H9 (cell line): ENCODE data around the gene FBN3. TPM values are rescaled to one million over a fixed set of nuclear protein-coding genes. Genes with fewer than 3 reads are reported as not detected.

Source experiments
- DNase-seq: peaks from one replicate; pipeline ENCODE4 v3.0.0-alpha.2; 2017
- H2AFZ ChIP-seq: one replicate; pipeline ENCODE4 v1.6.1; 2013; ENCODE audit warnings: mild to moderate bottlenecking, low read length, control low read depth, moderate library complexity
- H2AK5ac ChIP-seq: 2 replicates; pipeline ENCODE4 v1.6.1; 2013; ENCODE audit warnings: low read length, control low read depth, mixed read lengths; ENCODE audit not compliant: insufficient read length
- H2BK120ac ChIP-seq: one replicate; pipeline ENCODE4 v1.6.1; 2013; ENCODE audit warnings: low read depth, mild to moderate bottlenecking, low read length, control low read depth, inconsistent platforms; ENCODE audit not compliant: poor library complexity, severe bottlenecking
- H2BK12ac ChIP-seq: 2 replicates; pipeline ENCODE4 v1.6.1; 2013; ENCODE audit warnings: low read length, control low read depth, mixed read lengths, low read depth; ENCODE audit not compliant: insufficient read length
- H2BK15ac ChIP-seq: 2 replicates; pipeline ENCODE4 v1.6.1; 2013; ENCODE audit warnings: low read depth, low read length, control low read depth
- H2BK20ac ChIP-seq: one replicate; pipeline ENCODE4 v1.6.1; 2013; ENCODE audit warnings: low read depth, mild to moderate bottlenecking, low read length, control low read depth, inconsistent platforms; ENCODE audit not compliant: poor library complexity, severe bottlenecking
- H2BK5ac ChIP-seq: 2 replicates; pipeline ENCODE4 v1.6.1; 2013; ENCODE audit warnings: low read length, control low read depth, mixed read lengths; ENCODE audit not compliant: insufficient read length
- H3K14ac ChIP-seq: 2 replicates; pipeline ENCODE4 v1.6.1; 2013; ENCODE audit warnings: low read length, control low read depth; ENCODE audit not compliant: insufficient read depth
- H3K18ac ChIP-seq: 2 replicates; pipeline ENCODE4 v1.6.1; 2013; ENCODE audit warnings: low read depth, mild to moderate bottlenecking, mixed read lengths, low read length, control low read depth; ENCODE audit not compliant: insufficient read length
- H3K23ac ChIP-seq: 2 replicates; pipeline ENCODE4 v1.6.1; 2013; ENCODE audit warnings: low read length, control low read depth, mixed read lengths, low read depth; ENCODE audit not compliant: insufficient read length
- H3K23me2 ChIP-seq: 2 replicates; pipeline ENCODE4 v1.6.1; 2013; ENCODE audit warnings: low read depth, mild to moderate bottlenecking, mixed read lengths, low read length, control low read depth; ENCODE audit not compliant: insufficient read length, poor library complexity, severe bottlenecking
- H3K27ac ChIP-seq: 2 replicates; pipeline ENCODE4 v1.5.1; 2013; ENCODE audit warnings: low read length, control low read depth, mixed read lengths, low read depth; ENCODE audit not compliant: insufficient read length
- H3K27me3 ChIP-seq: 2 replicates; pipeline ENCODE4 v1.6.1; 2013; ENCODE audit warnings: low read length, control low read depth, inconsistent platforms; ENCODE audit not compliant: insufficient read depth
- H3K4ac ChIP-seq: 2 replicates; pipeline ENCODE4 v1.6.1; 2013; ENCODE audit warnings: low read depth, mild to moderate bottlenecking, control low read depth, inconsistent platforms, low read length, moderate library complexity
- H3K4me1 ChIP-seq: 2 replicates; pipeline ENCODE4 v1.6.1; 2013; ENCODE audit warnings: low read length, control low read depth, inconsistent platforms; ENCODE audit not compliant: insufficient read depth
- H3K4me2 ChIP-seq: 2 replicates; pipeline ENCODE4 v1.6.1; 2013; ENCODE audit warnings: low read length, control low read depth, mixed read lengths; ENCODE audit not compliant: insufficient read length, insufficient read depth
- H3K56ac ChIP-seq: 2 replicates; pipeline ENCODE4 v1.6.1; 2013; ENCODE audit warnings: low read depth, mild to moderate bottlenecking, mixed read lengths, low read length, control low read depth; ENCODE audit not compliant: insufficient read length
- H3K79me1 ChIP-seq: 2 replicates; pipeline ENCODE4 v1.6.1; 2013; ENCODE audit warnings: low read depth, mild to moderate bottlenecking, moderate library complexity, low read length, control low read depth, inconsistent platforms; ENCODE audit not compliant: insufficient read depth, poor library complexity, severe bottlenecking
- H3K79me2 ChIP-seq: 2 replicates; pipeline ENCODE4 v1.6.1; 2013; ENCODE audit warnings: low read length, control low read depth, inconsistent platforms; ENCODE audit not compliant: insufficient read depth
- H3K9ac ChIP-seq: 2 replicates; pipeline ENCODE4 v1.6.1; 2013; ENCODE audit warnings: low read length, control low read depth, mixed read lengths; ENCODE audit not compliant: insufficient read length; ENCODE audit errors: extremely low read depth
- H3K9me3 ChIP-seq: one replicate; pipeline ENCODE4 v1.6.1; 2013; ENCODE audit warnings: low read depth, low read length, inconsistent platforms; ENCODE audit not compliant: control insufficient read depth
- H3T11ph ChIP-seq: one replicate; pipeline ENCODE4 v1.6.1; 2013; ENCODE audit warnings: mild to moderate bottlenecking, low read length, control low read depth, inconsistent platforms
- H4K20me1 ChIP-seq: one replicate; pipeline ENCODE4 v1.6.1; 2013; ENCODE audit not compliant: control insufficient read depth, insufficient read length, insufficient read depth
- H4K5ac ChIP-seq: 2 replicates; pipeline ENCODE4 v1.6.1; 2013; ENCODE audit warnings: low read depth, mild to moderate bottlenecking, mixed read lengths, low read length, control low read depth; ENCODE audit not compliant: insufficient read length
- H4K8ac ChIP-seq: replicated peaks from 2 replicates; pipeline ENCODE4 v1.6.1; 2013; ENCODE audit warnings: low read length, control low read depth, mixed read lengths, low read depth; ENCODE audit not compliant: insufficient read length
- H4K91ac ChIP-seq: 2 replicates; pipeline ENCODE4 v1.6.1; 2013; ENCODE audit warnings: low read depth, mild to moderate bottlenecking, moderate library complexity, mixed read lengths, low read length, control low read depth; ENCODE audit not compliant: insufficient read length
- H3K27ac Mint-ChIP-seq, 3 experiments: 2 replicates in 2 of 3; 3 replicates in 1 of 3; pipeline ENCODE4 v1.8.0; 2020 to 2021; ENCODE audit warnings: mixed read lengths in 3 of 3, mild to moderate bottlenecking in 1 of 3, moderate library complexity in 1 of 3
- H3K27me3 Mint-ChIP-seq: 2 replicates; pipeline ENCODE4 v1.8.0; 2021; ENCODE audit warnings: low read depth, mild to moderate bottlenecking, moderate library complexity, mixed read lengths
- H3K36me3 Mint-ChIP-seq, 3 experiments: 2 replicates in 2 of 3; 3 replicates in 1 of 3; pipeline ENCODE4 v1.8.0; 2020 to 2021; ENCODE audit warnings: low read depth in 3 of 3, mixed read lengths in 3 of 3; ENCODE audit not compliant: insufficient read depth in 1 of 3
- H3K4me1 Mint-ChIP-seq, 2 experiments: 2 replicates each; pipeline ENCODE4 v1.8.0; 2020; ENCODE audit warnings: mixed read lengths in 2 of 2
- H3K4me3 Mint-ChIP-seq, 2 experiments: 2 replicates in 1 of 2; 3 replicates in 1 of 2; pipeline ENCODE4 v1.8.0; 2020 to 2021; ENCODE audit warnings: mild to moderate bottlenecking in 2 of 2, mixed read lengths in 2 of 2, moderate library complexity in 1 of 2
- H3K9me3 Mint-ChIP-seq, 2 experiments: 2 replicates in 1 of 2; 3 replicates in 1 of 2; pipeline ENCODE4 v1.8.0; 2020; ENCODE audit warnings: mild to moderate bottlenecking in 2 of 2, mixed read lengths in 2 of 2, moderate library complexity in 1 of 2
- WGBS: extraction: QIAGEN DNeasy Blood & Tissue Kit; methylation state at CpG from one replicate; pipeline ENCODE4 v1.1.7; 2013; ENCODE audit warnings: missing lambda C conversion rate, low lambda C conversion rate, mixed read lengths; ENCODE audit not compliant: insufficient read length; ENCODE audit errors: extremely low coverage; 5-methylcytosine and 5-hydroxymethylcytosine counted together
- total RNA-seq: library from RNA; stranded (reverse); gene quantifications from 2 replicates; pipeline ENCODE4 v1.2.1, GENCODE V29; 2021
- TF ChIP-seq, protein P1 (sequence below): fragments of 200-600 bp; sonication (generic); conservative IDR thresholded peaks from 3 replicates; pipeline ENCODE4 v1.8.0; 2021; ENCODE audit warnings: antibody characterized with exemption, mild to moderate bottlenecking

Gene FBN3
- total RNA-seq, 1 experiment from 2014 or later: 31.0 TPM

DNA sequence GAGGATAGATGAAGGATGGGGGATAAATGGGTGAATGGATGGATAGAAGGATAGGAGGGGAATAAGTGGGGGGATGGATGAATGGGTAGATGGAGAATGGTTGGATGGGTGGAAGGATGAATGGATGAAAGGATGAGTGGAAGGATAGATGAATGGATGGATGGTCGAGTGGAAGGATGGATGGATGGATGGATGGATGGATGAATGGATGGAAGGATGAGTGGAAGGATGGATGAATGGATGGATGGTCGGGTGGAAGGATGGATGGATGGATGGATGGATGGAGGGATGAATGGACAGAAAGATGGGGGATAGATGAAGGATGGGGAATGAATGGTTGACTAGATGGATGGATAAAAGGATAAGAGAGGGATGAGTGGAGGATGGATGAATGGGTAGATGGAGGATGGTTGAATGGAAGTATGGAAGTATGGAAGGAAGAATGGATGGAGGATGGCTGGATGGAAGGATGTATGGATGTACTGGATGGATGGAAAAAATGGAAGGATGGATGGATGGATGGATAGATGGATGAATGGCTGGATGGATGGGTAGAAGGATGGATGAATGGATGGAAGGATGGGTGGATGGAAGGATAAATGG lies 42.0 kb downstream of the FBN3 start:
- Histone ChIP-seq H2BK120ac (no peak overlapping the region), H3K56ac (no peak overlapping the region), H3K4ac (no peak overlapping the region), H3K79me1 (no peaks in the 10 kb centered on the region), H4K91ac (no peak overlapping the region), H3K23ac (no peak overlapping the region), H3T11ph (no peak overlapping the region), H3K9ac (no peak overlapping the region), H3K27me3 (no peaks in the 10 kb centered on the region), H2BK15ac (no peak overlapping the region), H2BK5ac (no peak overlapping the region), H3K27ac (no peak overlapping the region), H3K9me3 (no peaks in the 10 kb centered on the region), H2AK5ac (no peak overlapping the region), H2BK12ac (no peak overlapping the region), H3K4me2 (no peak overlapping the region), H4K20me1 (no peaks in the 10 kb centered on the region), H2BK20ac (no peak overlapping the region), H2AFZ (no peak overlapping the region), H3K79me2 (no peaks in the 10 kb centered on the region; the same call in 1 of the 2 replicates), H3K18ac (no peak overlapping the region), H4K8ac (no peak overlapping the region), H3K23me2 (no peaks in the 10 kb centered on the region), H3K14ac (no peak overlapping the region), H3K4me1 (no peaks in the 10 kb centered on the region), H4K5ac (no peak overlapping the region)
- 100% methylated on average over 2 of the region's 2 CpGs for WGBS
- Mint-ChIP-seq H3K36me3 (peaks cover 35 to 43% (median 37%) of the 10 kb centered on the region in 3 experiments), H3K4me3 (no peak overlapping the region), H3K27me3 (no peaks in the 10 kb centered on the region), H3K27ac (no peak overlapping the region), H3K4me1 (no peaks in the 10 kb centered on the region), H3K9me3 (no peaks in the 10 kb centered on the region)
- DNase-seq: no peak
- TF ChIP-seq, protein P1, sequence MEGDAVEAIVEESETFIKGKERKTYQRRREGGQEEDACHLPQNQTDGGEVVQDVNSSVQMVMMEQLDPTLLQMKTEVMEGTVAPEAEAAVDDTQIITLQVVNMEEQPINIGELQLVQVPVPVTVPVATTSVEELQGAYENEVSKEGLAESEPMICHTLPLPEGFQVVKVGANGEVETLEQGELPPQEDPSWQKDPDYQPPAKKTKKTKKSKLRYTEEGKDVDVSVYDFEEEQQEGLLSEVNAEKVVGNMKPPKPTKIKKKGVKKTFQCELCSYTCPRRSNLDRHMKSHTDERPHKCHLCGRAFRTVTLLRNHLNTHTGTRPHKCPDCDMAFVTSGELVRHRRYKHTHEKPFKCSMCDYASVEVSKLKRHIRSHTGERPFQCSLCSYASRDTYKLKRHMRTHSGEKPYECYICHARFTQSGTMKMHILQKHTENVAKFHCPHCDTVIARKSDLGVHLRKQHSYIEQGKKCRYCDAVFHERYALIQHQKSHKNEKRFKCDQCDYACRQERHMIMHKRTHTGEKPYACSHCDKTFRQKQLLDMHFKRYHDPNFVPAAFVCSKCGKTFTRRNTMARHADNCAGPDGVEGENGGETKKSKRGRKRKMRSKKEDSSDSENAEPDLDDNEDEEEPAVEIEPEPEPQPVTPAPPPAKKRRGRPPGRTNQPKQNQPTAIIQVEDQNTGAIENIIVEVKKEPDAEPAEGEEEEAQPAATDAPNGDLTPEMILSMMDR: no peak
